Stomach (tissue), 4 donors: Measurements from ENCODE around the gene LCLAT1.

ENCODE experiments used
- EP300 ChIP-seq: sonication (generic); formaldehyde crosslinking; IDR thresholded peaks from one replicate; pipeline ENCODE4 v1.6.1; 2017; ENCODE audit warnings: antibody characterized with exemption
- TF ChIP-seq, protein P1 (sequence below), 7 experiments: fragments of 450-650 bp in 4 of 7; fragments of 200-600 bp in 3 of 7; sonication (generic) in 3 of 7; IDR thresholded peaks; one replicate each; pipeline ENCODE4 v1.5.1; 2016 to 2019; ENCODE audit warnings: antibody characterized with exemption in 7 of 7, control low read depth in 2 of 7, mild to moderate bottlenecking in 1 of 7

GRCh38 chr2:30470426-30470825 is 23.4 kb downstream of the LCLAT1 start:
- TF ChIP-seq, protein P1, sequence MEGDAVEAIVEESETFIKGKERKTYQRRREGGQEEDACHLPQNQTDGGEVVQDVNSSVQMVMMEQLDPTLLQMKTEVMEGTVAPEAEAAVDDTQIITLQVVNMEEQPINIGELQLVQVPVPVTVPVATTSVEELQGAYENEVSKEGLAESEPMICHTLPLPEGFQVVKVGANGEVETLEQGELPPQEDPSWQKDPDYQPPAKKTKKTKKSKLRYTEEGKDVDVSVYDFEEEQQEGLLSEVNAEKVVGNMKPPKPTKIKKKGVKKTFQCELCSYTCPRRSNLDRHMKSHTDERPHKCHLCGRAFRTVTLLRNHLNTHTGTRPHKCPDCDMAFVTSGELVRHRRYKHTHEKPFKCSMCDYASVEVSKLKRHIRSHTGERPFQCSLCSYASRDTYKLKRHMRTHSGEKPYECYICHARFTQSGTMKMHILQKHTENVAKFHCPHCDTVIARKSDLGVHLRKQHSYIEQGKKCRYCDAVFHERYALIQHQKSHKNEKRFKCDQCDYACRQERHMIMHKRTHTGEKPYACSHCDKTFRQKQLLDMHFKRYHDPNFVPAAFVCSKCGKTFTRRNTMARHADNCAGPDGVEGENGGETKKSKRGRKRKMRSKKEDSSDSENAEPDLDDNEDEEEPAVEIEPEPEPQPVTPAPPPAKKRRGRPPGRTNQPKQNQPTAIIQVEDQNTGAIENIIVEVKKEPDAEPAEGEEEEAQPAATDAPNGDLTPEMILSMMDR (IDR thresholded peaks at IDR 0.05) = no peak
- no peak for TF ChIP-seq EP300
